ENCODE data around the gene CDRT4.

Gene CDRT4

GRCh38 chr17:15388356-15389041 is 78.9 kb downstream of the CDRT4 start:
- no peak for DNase-seq

DNA sequence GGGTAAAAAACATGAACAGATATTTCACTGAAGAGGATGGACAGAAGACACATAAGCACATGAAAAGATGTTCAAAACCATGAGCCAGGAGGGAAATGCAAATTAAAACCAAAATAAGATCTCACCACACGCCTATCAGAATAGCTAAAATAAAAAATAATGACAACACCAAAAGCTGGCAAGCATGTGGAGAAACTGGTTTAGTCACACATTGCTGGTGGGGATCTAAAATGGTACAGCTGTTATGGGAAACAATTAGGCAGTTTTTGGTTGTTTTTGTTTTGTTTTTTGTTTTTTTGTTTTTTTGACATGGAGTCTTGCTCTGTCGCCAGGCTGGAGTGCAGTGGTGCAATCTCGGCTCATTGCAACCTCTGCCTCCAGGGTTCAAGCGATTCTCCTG is 81.3 kb downstream of the CDRT4 start:
- DNase-seq = no peak
